Endothelial cell of umbilical vein (primary cell): ENCODE results near the gene TCF15. TPM values are rescaled to one million over a fixed set of nuclear protein-coding genes. Genes with fewer than 3 reads are reported as not detected.

Experiments
- BruUV-seq: library from RNA; stranded (reverse); fragments of 400-500 nt; replicated peaks from 2 replicates; lab custom pipeline; 2021; lab: Mats Ljungman, UMichigan
- CTCF ChIA-PET: fragments of 300-600, 350-600 bp; sonication (Branson Sonifier 250); formaldehyde crosslinking; loops from one replicate; lab custom pipeline; 2021; ENCODE audit warnings: antibody characterized with exemption, inconsistent platforms; lab: Charles Lee
- POLR2A ChIA-PET: fragments of 300-600, 350-600 bp; sonication (Branson Sonifier 250); formaldehyde crosslinking; loops from one replicate; lab custom pipeline; 2021; ENCODE audit warnings: antibody characterized with exemption, inconsistent platforms; lab: Charles Lee
- DNase-seq: peaks from one replicate; pipeline ENCODE4 v3.0.0-alpha.2; 2011; ENCODE audit warnings: low read depth, low spot score
- FAIRE-seq: peaks from 2 replicates; lab custom pipeline; 2011; peaks lifted over from hg19 to GRCh38; lab: Jason Lieb, UNC
- H2AFZ ChIP-seq: 2 replicates; pipeline ENCODE4 v1.6.0; 2012; ENCODE audit warnings: low read depth, low read length, control low read depth, inconsistent platforms
- H3K27ac ChIP-seq: 2 replicates; pipeline ENCODE4 v1.5.1; 2011; ENCODE audit warnings: low read depth, mild to moderate bottlenecking, control low read depth, low read length, moderate library complexity; ENCODE audit not compliant: insufficient read depth
- H3K27me3 ChIP-seq, 2 experiments: 2 replicates each; pipeline versions ENCODE4 v1.6.0 to v1.6.1; 2011; ENCODE audit warnings: low read length in 2 of 2, mixed read lengths in 1 of 2; ENCODE audit not compliant: control insufficient read depth in 2 of 2, insufficient read depth in 2 of 2
- H3K36me3 ChIP-seq, 2 experiments: 2 replicates in 1 of 2; 3 replicates in 1 of 2; pipeline ENCODE4 v1.5.1; 2011; ENCODE audit warnings: low read length in 2 of 2, mild to moderate bottlenecking in 1 of 2, moderate library complexity in 1 of 2; ENCODE audit not compliant: control insufficient read depth in 2 of 2, insufficient read depth in 2 of 2; ENCODE audit errors: extremely low read depth in 1 of 2
- H3K4me1 ChIP-seq: 3 replicates; pipeline ENCODE4 v1.5.1; 2011; ENCODE audit warnings: mild to moderate bottlenecking, low read length; ENCODE audit not compliant: control insufficient read depth, insufficient read depth; ENCODE audit errors: extremely low read depth
- H3K4me2 ChIP-seq: 2 replicates; pipeline ENCODE4 v1.6.1; 2011; ENCODE audit warnings: low read length, control low read depth, mixed read lengths; ENCODE audit not compliant: insufficient read depth
- H3K4me3 ChIP-seq, 3 experiments: fragments of 200-600 bp in 1 of 3; sonication (generic), shearing (Covaris generic) in 1 of 3; replicated peaks in 1 of 3; 2 replicates each; pipeline ENCODE4 v1.5.1; 2011 to 2016; ENCODE audit warnings: control low read depth in 3 of 3, low read length in 3 of 3, mild to moderate bottlenecking in 2 of 3, inconsistent platforms in 1 of 3, low read depth in 1 of 3, moderate library complexity in 1 of 3; ENCODE audit not compliant: insufficient read depth in 1 of 3
- H3K79me2 ChIP-seq: 2 replicates; pipeline ENCODE4 v1.6.0; 2012; ENCODE audit warnings: low read length, inconsistent platforms; ENCODE audit not compliant: control insufficient read depth, insufficient read depth
- H3K9ac ChIP-seq: replicated peaks from 2 replicates; pipeline ENCODE3; 2011; ENCODE audit warnings: low read length, control low read depth; ENCODE audit not compliant: insufficient read depth; ENCODE audit errors: extremely low read depth
- H3K9me1 ChIP-seq: replicated peaks from 3 replicates; pipeline ENCODE4 v1.6.0; 2011; ENCODE audit warnings: mild to moderate bottlenecking, low read length; ENCODE audit not compliant: control insufficient read depth, insufficient read depth; ENCODE audit errors: extremely low read depth
- H3K9me3 ChIP-seq: replicated peaks from 2 replicates; pipeline ENCODE4 v1.5.1; 2012; ENCODE audit warnings: low read length, inconsistent platforms; ENCODE audit not compliant: control insufficient read depth, insufficient read depth
- H4K20me1 ChIP-seq: replicated peaks from 2 replicates; pipeline ENCODE3; 2011; ENCODE audit warnings: mild to moderate bottlenecking, low read length; ENCODE audit not compliant: control insufficient read depth, insufficient read depth; ENCODE audit errors: extremely low read depth
- CTCF ChIP-seq, 2 donors: IDR thresholded peaks; 1 replicate in 1 of 2; 2 replicates in 1 of 2; pipeline ENCODE4 v1.5.1; 2011; ENCODE audit warnings: low read length in 2 of 2, mild to moderate bottlenecking in 2 of 2, moderate library complexity in 2 of 2, control low read depth in 1 of 2, inconsistent platforms in 1 of 2, low read depth in 1 of 2; ENCODE audit not compliant: insufficient read depth in 1 of 2; ENCODE audit errors: extremely low read depth in 1 of 2
- EZH2 ChIP-seq: IDR thresholded peaks from 2 replicates; pipeline ENCODE4 v1.6.1; 2012; ENCODE audit warnings: borderline replicate concordance, low read depth, mild to moderate bottlenecking, moderate library complexity, low read length, inconsistent platforms; ENCODE audit not compliant: severe bottlenecking
- FOS ChIP-seq: IDR thresholded peaks from 2 replicates; pipeline ENCODE4 v1.6.1; 2011; ENCODE audit warnings: mild to moderate bottlenecking, low read length, moderate library complexity, borderline replicate concordance; ENCODE audit not compliant: insufficient read depth
- GATA2 ChIP-seq: IDR thresholded peaks from 2 replicates; pipeline ENCODE4 v1.7.0; 2011; ENCODE audit warnings: low read depth, mild to moderate bottlenecking, moderate library complexity, mixed read lengths, low read length; ENCODE audit not compliant: insufficient read length, insufficient read depth
- JUN ChIP-seq: IDR thresholded peaks from 2 replicates; pipeline ENCODE4 v1.6.1; 2011; ENCODE audit warnings: borderline replicate concordance, low read depth; ENCODE audit not compliant: insufficient read length, insufficient read depth
- MAX ChIP-seq: IDR thresholded peaks from 2 replicates; pipeline ENCODE4 v1.6.1; 2011; ENCODE audit not compliant: insufficient read depth, insufficient read length
- MYC ChIP-seq: IDR thresholded peaks from one replicate; pipeline ENCODE4 v1.6.1; 2011; ENCODE audit warnings: mild to moderate bottlenecking, low read depth, low read length
- POLR2A ChIP-seq: IDR thresholded peaks from 2 replicates; pipeline ENCODE4 v1.6.1; 2012; ENCODE audit warnings: low read depth, mild to moderate bottlenecking, control low read depth, low read length
- POLR2AphosphoS5 ChIP-seq: IDR thresholded peaks from 2 replicates; pipeline ENCODE4 v1.6.1; 2012; ENCODE audit warnings: low read depth, mild to moderate bottlenecking, control low read depth, low read length, moderate library complexity; ENCODE audit not compliant: insufficient read depth
- dilution Hi-C: fragments of 300-500 bp; cut with MboI; formaldehyde crosslinking; loops from one replicate; pipeline ENCODE4 v1.15.0; 2019; ENCODE audit warnings: low sequenced_read_pairs; ENCODE audit not compliant: extremely low pct_ligation_motif_present
- intact Hi-C: fragments of 100-400 bp; cut with micrococcal nuclease; formaldehyde crosslinking; loops from one replicate; pipeline ENCODE4 v1.10.0; 2022
- polyA plus RNA-seq, 4 experiments: library from polyadenylated mRNA; depleted of rRNA in 3 of 4; stranded (reverse) in 3 of 4; unstranded in 1 of 4; fragments of >200 nt; gene quantifications; 2 replicates each; pipeline versions ENCODE4 v1.2.1 to v1.2.3, GENCODE V29; 2011 to 2012; ENCODE audit warnings: missing spikeins in 1 of 4
- total RNA-seq: library from RNA; stranded (reverse); gene quantifications from 2 replicates; pipeline ENCODE4 v1.2.3, GENCODE V29; 2021

The TCF15 gene
- total and polyA plus RNA-seq, 2 donors (not counting 3 experiments of a cell fraction or from before 2014, with no cell fraction given): 0.07 to 1.3 TPM

- FAIRE-seq: no peak
- CTCF ChIA-PET: interaction anchor here (1.8 to 6.3 kb wide), 5 partner anchors 10 to 85 kb away, joined by 8 to 298 read pairs (median 33); no protein-coding TSS in a partner anchor
Observed at GRCh38 chr20:646868-647233, 36.7 kb upstream of the TCF15 start.

More at GRCh38 chr20:646868-647233, 36.7 kb upstream of the TCF15 start:
- Histone ChIP-seq H3K9ac (no peak overlapping the region), H3K4me2 (no peak overlapping the region), H3K9me3 (no peaks in the 10 kb centered on the region), H3K27ac (no peak overlapping the region), H3K79me2 (peaks cover 15% of the 10 kb centered on the region), H3K4me3 (no peak overlapping the region), H3K36me3 (peaks cover 3 to 15% of the 10 kb centered on the region in 2 experiments), H3K9me1 (no peaks in the 10 kb centered on the region), H3K27me3 (no peaks in the 10 kb centered on the region), H3K4me1 (peaks cover 1% of the 10 kb centered on the region), H4K20me1 (no peaks in the 10 kb centered on the region), H2AFZ (no peak overlapping the region)
- BruUV-seq: no TSS peak
- dilution Hi-C loops (no loop called here), intact Hi-C loops (no loop called here)
- no peak for DNase-seq
- TF ChIP-seq FOS (no peak), CTCF (IDR thresholded peaks at IDR 0.05; ENCODE audit: extremely low read depth in 1 of 2, insufficient read depth in 1 of 2, low read depth in 1 of 2, low read length in 2 of 2) (no peak), POLR2AphosphoS5 (no peak), MAX (no peak), MYC (no peak), JUN (no peak), GATA2 (no peak), EZH2 (no peak), POLR2A (no peak)
- POLR2A ChIA-PET: no interaction called here
